ENCODE data around the gene HNRNPM.

GRCh38 chr19:8438236-8438635, 6.5 kb upstream of the HNRNPM start:
- TF ChIP-seq CTCF (conservative IDR thresholded peaks at IDR 0.05) (no peak), ZFX (IDR thresholded peaks at IDR 0.05) (no peak)

Measured in C4-2B (cell line).